K562 (cell line): ENCODE results near the gene EFR3B. TPM values are rescaled to one million over a fixed set of nuclear protein-coding genes. Genes with fewer than 3 reads are reported as not detected.

Experiments
- ATAC-seq: fragments of 200-7000 bp; cut with Tn5 transposase; 3 replicates; pipeline ENCODE4 v1.9.1; 2020; ENCODE audit warnings: moderate library complexity
- BruUV-seq: library from RNA; stranded (reverse); fragments of 400-500 nt; replicated peaks from 2 replicates; lab custom pipeline; 2021; lab: Mats Ljungman, UMichigan
- CTCF ChIA-PET: fragments of 300-600 bp; formaldehyde crosslinking; extraction: SDS; loops from one replicate; lab custom pipeline; 2021; ENCODE audit warnings: low intra/inter-chr PET ratio; lab: Yijun Ruan, JAX
- POLR2A ChIA-PET: fragments of 300-600, 350-650 bp; sonication (Branson Sonifier 250); formaldehyde crosslinking; extraction: SDS; loops from one replicate; lab custom pipeline; 2021; ENCODE audit warnings: antibody characterized with exemption, inconsistent platforms; lab: Yijun Ruan, JAX
- DNase-seq, 4 experiments: peaks; one replicate each; pipeline versions ENCODE4 v3.0.0 to v3.0.0-alpha.2; 2011 to 2018; ENCODE audit warnings: low spot score in 3 of 4, mixed read lengths in 3 of 4; ENCODE audit errors: extremely low read depth in 1 of 4
- FAIRE-seq: peaks from 2 replicates; lab custom pipeline; 2011; peaks lifted over from hg19 to GRCh38; lab: Jason Lieb, UNC
- H2AFZ ChIP-seq: 2 replicates; pipeline ENCODE4 v1.6.0; 2011; ENCODE audit warnings: low read depth, low read length, control low read depth, inconsistent platforms
- H3K27ac ChIP-seq: fragments of 200-600 bp; 3 replicates; pipeline ENCODE4 v1.8.0; 2011; ENCODE audit warnings: low read depth, mild to moderate bottlenecking, control low read depth, inconsistent platforms, low read length, moderate library complexity, mixed read lengths; ENCODE audit errors: extremely low read depth
- H3K27me3 ChIP-seq, 2 experiments: fragments of 300-600 bp in 1 of 2; 2 replicates in 1 of 2; 3 replicates in 1 of 2; pipeline versions ENCODE4 v1.6.0 to v1.8.0; 2011; ENCODE audit warnings: inconsistent platforms in 2 of 2, low read length in 2 of 2, mild to moderate bottlenecking in 1 of 2, mixed read lengths in 1 of 2, moderate library complexity in 1 of 2; ENCODE audit not compliant: control insufficient read depth in 2 of 2, insufficient read depth in 2 of 2
- H3K36me3 ChIP-seq: fragments of 300-600 bp; 3 replicates; pipeline ENCODE4 v1.8.0; 2011; ENCODE audit warnings: mild to moderate bottlenecking, low read length, inconsistent platforms; ENCODE audit not compliant: control insufficient read depth, insufficient read depth
- H3K4me1 ChIP-seq, 2 experiments: fragments of 200-600 bp in 1 of 2; replicated peaks in 1 of 2; 2 replicates in 1 of 2; 3 replicates in 1 of 2; pipeline versions ENCODE4 v1.5.1 to v1.8.0; 2011; ENCODE audit warnings: inconsistent platforms in 2 of 2, low read length in 2 of 2, mild to moderate bottlenecking in 1 of 2, mixed read lengths in 1 of 2, moderate library complexity in 1 of 2; ENCODE audit not compliant: control insufficient read depth in 2 of 2, insufficient read depth in 2 of 2
- H3K4me2 ChIP-seq: 2 replicates; pipeline ENCODE4 v1.6.1; 2011; ENCODE audit warnings: low read length, control low read depth, inconsistent platforms, mixed read lengths; ENCODE audit not compliant: insufficient read depth
- H3K4me3 ChIP-seq: fragments of 200-600 bp; sonication (generic), shearing (Covaris generic); 2 replicates; pipeline ENCODE4 v1.5.1; 2016; ENCODE audit warnings: control low read depth, inconsistent platforms
- H3K79me2 ChIP-seq: fragments of 200-600 bp; 3 replicates; pipeline ENCODE4 v1.8.0; 2011; ENCODE audit warnings: low read length, inconsistent platforms; ENCODE audit not compliant: control insufficient read depth, insufficient read depth
- H3K9ac ChIP-seq, 2 experiments: 2 replicates each; pipeline versions ENCODE4 v1.6.0 to v1.6.1; 2011; ENCODE audit warnings: low read depth in 2 of 2, low read length in 2 of 2, control low read depth in 1 of 2, inconsistent platforms in 1 of 2, mild to moderate bottlenecking in 1 of 2, mixed read lengths in 1 of 2; ENCODE audit not compliant: insufficient read depth in 1 of 2
- H3K9me1 ChIP-seq: one replicate; pipeline ENCODE4 v1.6.0; 2011; ENCODE audit warnings: inconsistent platforms, mild to moderate bottlenecking, low read length, moderate library complexity; ENCODE audit not compliant: control insufficient read depth, insufficient read depth
- H3K9me3 ChIP-seq: replicated peaks from 2 replicates; pipeline ENCODE4 v1.5.1; 2011; ENCODE audit warnings: low read depth, low read length, inconsistent platforms; ENCODE audit not compliant: control insufficient read depth, insufficient read depth
- H4K20me1 ChIP-seq: replicated peaks from 2 replicates; pipeline ENCODE4 v1.6.1; 2011; ENCODE audit warnings: low read length, inconsistent platforms, mixed read lengths; ENCODE audit not compliant: control insufficient read depth, insufficient read depth
- LARP7 ChIP-seq: fragments of 450-650 bp; IDR thresholded peaks from 2 replicates; pipeline ENCODE4 v1.6.1; 2016
- SIRT6 ChIP-seq: IDR thresholded peaks from one replicate; pipeline ENCODE4 v1.6.1; 2012; ENCODE audit warnings: low read depth, mild to moderate bottlenecking, control low read depth, inconsistent platforms, low read length, moderate library complexity
- SMARCA4 ChIP-seq: fragments of 450-650 bp; IDR thresholded peaks from 2 replicates; pipeline ENCODE4 v1.6.1; 2016
- TFAP4 ChIP-seq: sonication (generic); formaldehyde crosslinking; IDR thresholded peaks from 2 replicates; pipeline ENCODE4 v1.8.0; 2022; ENCODE audit warnings: missing genetic modification reagents, mild to moderate bottlenecking, moderate library complexity, borderline replicate concordance
- ZBTB7A ChIP-seq: IDR thresholded peaks from 2 replicates; pipeline ENCODE4 v1.6.1; 2011; ENCODE audit warnings: low read depth, mild to moderate bottlenecking, low read length, moderate library complexity, borderline replicate concordance; ENCODE audit not compliant: control insufficient read depth
- ZKSCAN1 ChIP-seq: fragments of 150-350 bp; IDR thresholded peaks from 2 replicates; pipeline ENCODE4 v1.6.1; 2016; ENCODE audit warnings: low read depth, low read length
- WGBS: fragments of 100-300 bp; shearing (Covaris generic); methylation state at CpG from one replicate; pipeline ENCODE4 v1.1.6; 2016; ENCODE audit warnings: low coverage, mixed read lengths; ENCODE audit not compliant: insufficient coverage; ENCODE audit errors: missing lambda C conversion rate; 5-methylcytosine and 5-hydroxymethylcytosine counted together
- in situ Hi-C: fragments of 300-500 bp; cut with MboI; formaldehyde crosslinking; loops from 4 replicates; pipeline ENCODE4 v1.15.0; 2018; ENCODE audit warnings: inconsistent platforms, mixed read lengths
- intact Hi-C: fragments of 100-400 bp; cut with micrococcal nuclease; formaldehyde crosslinking; loops from 2 replicates; pipeline ENCODE4 v1.14.2; 2022
- polyA plus RNA-seq, 8 experiments: library from polyadenylated mRNA; depleted of rRNA in 4 of 8; stranded (reverse) in 5 of 8; unstranded in 3 of 8; fragments of >200 nt; fragmentation: Nextera tagmentation in 2 of 8; fragmentation: Illumina TruSeq in 1 of 8; extraction: Ambion mirVana in 2 of 8; extraction: Trizol in 1 of 8; gene quantifications; 2 replicates each; pipeline versions ENCODE4 v1.2.1 to v1.2.3, GENCODE V29; 2011 to 2014; ENCODE audit warnings: inconsistent platforms in 1 of 8, missing spikeins in 1 of 8
- total RNA-seq, 7 experiments: library from RNA; depleted of rRNA in 6 of 7; stranded (reverse); fragments of >200 nt in 6 of 7; fragmentation: Illumina TruSeq in 2 of 7; extraction: Trizol in 2 of 7; gene quantifications; 2 replicates each; pipeline versions ENCODE4 v1.2.1 to v1.2.3, GENCODE V29; 2011 to 2021; ENCODE audit warnings: low replicate concordance in 1 of 7

Gene EFR3B
- total and polyA plus RNA-seq, 9 of the 15 experiments (the other 6 are each of a cell fraction or from before 2014, with no cell fraction given): not detected

- Histone ChIP-seq H3K4me3 (no peak overlapping the region), H3K9me3 (no peaks in the 10 kb centered on the region), H3K27me3 (peaks cover 13 to 54% of the 10 kb centered on the region in 2 experiments), H3K4me1 (no peaks in the 10 kb centered on the region), H2AFZ (no peak overlapping the region), H4K20me1 (no peaks in the 10 kb centered on the region), H3K79me2 (no peaks in the 10 kb centered on the region), H3K9ac (no peak overlapping the region), H3K9me1 (no peaks in the 10 kb centered on the region), H3K4me2 (no peak overlapping the region), H3K36me3 (no peaks in the 10 kb centered on the region), H3K27ac (no peak overlapping the region)
- TF ChIP-seq ZKSCAN1 (no peak), SIRT6 (no peak), TFAP4 (CRISPR knock-in tag) (no peak), LARP7 (no peak), SMARCA4 (no peak), ZBTB7A (no peak)
- POLR2A ChIA-PET: interaction anchor here (0.6 to 2.6 kb wide), 6 partner anchors 9 to 33 kb away, joined by 3 to 13 read pairs (median 4); no protein-coding TSS in a partner anchor
- in situ Hi-C loops: no loop called here
- no TSS peak for BruUV-seq
- WGBS: 0% methylated on average over 1 of the region's 1 CpG
- DNase-seq (no peak), ATAC-seq (no peak), FAIRE-seq (no peak)
- intact Hi-C loops: no loop called here
- CTCF ChIA-PET: no interaction called here
Observed at GRCh38 chr2:25072606-25073005, 30.7 kb downstream of the EFR3B start.
